ENCODE results near the gene PGC. TPM values are rescaled to one million over a fixed set of nuclear protein-coding genes. Genes with fewer than 3 reads are reported as not detected.

PGC gene
- total RNA-seq, 1 donor from 2014 or later: not detected

DNA sequence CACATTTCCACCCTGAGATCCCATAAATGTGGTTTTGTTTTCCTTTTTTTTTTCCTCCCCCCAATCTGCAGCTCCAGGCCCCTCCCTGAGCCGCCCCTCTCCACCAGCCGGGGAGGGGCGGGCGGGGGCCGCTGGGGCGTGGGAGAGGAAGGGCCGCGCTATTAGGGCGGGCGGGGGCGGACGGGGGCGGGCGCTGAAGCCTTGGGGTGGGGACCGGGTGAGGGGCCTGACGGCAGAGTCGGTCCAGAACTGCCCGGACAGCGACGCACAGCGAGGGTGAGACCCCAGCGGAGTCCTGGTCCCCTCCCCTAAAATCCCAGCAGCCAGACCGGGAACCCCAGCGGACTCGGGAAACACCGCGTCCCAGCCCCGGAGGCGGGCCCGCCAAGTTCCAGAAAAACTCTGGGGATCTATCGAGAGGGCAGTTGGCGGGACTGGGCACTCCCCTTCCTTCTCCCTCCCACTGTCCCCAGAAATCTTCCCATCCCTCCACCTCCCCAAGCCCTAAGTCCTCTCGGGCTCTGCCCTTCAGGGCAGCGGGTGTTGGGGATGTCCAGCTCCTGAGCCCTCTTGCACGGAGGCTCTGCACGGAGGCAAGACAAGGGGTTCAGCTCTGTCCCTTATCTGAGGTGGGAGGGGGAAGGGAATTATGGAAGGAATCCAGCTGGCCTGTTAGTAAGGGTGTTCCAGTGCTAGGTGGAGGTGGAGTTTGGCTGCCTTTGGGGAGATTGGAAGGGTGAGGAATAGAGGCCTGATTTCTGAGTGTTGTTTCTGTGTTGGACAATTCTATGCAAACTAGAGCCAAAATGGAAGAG, 33.6 kb upstream of the PGC start, which contains the start of gene PRICKLE4:
Gene PRICKLE4 (plus strand): TSS at position 232 of the 815 bp plus-strand sequence. CDS start 2,692 bp downstream, outside the sequence.
- ChIA-PET CTCF (interaction anchor here (1.6 kb wide), 1 partner anchor 43 kb away, joined by 3 read pairs; no protein-coding TSS in a partner anchor), POLR2A (interaction anchor here (1.0 kb wide), 1 partner anchor 264 kb away, joined by 4 read pairs; no protein-coding TSS in a partner anchor)
- Mint-ChIP-seq H3K27ac (peak within 1 kb of the TSS; percentile 63), H3K9me3 (no peaks in the 10 kb centered on the region), H3K4me1 (peaks cover 28% of the 10 kb centered on the region), H3K27me3 (no peaks in the 10 kb centered on the region), H3K36me3 (ENCODE audit: low read depth) (peaks cover 9% of the 10 kb centered on the region), H3K4me3 (peak within 1 kb of the TSS; percentile 93)
- peak; percentile 21 for DNase-seq
- intact Hi-C loops (cut with micrococcal nuclease): loop anchor here (1.0 to 10.0 kb wide), 9 partner anchors 45 to 1114 kb away; partner anchors contain the start of gene TFEB
- ATAC-seq (ENCODE audit: low read depth): peak; percentile 3
- TF ChIP-seq, protein P1, sequence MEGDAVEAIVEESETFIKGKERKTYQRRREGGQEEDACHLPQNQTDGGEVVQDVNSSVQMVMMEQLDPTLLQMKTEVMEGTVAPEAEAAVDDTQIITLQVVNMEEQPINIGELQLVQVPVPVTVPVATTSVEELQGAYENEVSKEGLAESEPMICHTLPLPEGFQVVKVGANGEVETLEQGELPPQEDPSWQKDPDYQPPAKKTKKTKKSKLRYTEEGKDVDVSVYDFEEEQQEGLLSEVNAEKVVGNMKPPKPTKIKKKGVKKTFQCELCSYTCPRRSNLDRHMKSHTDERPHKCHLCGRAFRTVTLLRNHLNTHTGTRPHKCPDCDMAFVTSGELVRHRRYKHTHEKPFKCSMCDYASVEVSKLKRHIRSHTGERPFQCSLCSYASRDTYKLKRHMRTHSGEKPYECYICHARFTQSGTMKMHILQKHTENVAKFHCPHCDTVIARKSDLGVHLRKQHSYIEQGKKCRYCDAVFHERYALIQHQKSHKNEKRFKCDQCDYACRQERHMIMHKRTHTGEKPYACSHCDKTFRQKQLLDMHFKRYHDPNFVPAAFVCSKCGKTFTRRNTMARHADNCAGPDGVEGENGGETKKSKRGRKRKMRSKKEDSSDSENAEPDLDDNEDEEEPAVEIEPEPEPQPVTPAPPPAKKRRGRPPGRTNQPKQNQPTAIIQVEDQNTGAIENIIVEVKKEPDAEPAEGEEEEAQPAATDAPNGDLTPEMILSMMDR (IDR thresholded peaks at IDR 0.05): no peak

DNA sequence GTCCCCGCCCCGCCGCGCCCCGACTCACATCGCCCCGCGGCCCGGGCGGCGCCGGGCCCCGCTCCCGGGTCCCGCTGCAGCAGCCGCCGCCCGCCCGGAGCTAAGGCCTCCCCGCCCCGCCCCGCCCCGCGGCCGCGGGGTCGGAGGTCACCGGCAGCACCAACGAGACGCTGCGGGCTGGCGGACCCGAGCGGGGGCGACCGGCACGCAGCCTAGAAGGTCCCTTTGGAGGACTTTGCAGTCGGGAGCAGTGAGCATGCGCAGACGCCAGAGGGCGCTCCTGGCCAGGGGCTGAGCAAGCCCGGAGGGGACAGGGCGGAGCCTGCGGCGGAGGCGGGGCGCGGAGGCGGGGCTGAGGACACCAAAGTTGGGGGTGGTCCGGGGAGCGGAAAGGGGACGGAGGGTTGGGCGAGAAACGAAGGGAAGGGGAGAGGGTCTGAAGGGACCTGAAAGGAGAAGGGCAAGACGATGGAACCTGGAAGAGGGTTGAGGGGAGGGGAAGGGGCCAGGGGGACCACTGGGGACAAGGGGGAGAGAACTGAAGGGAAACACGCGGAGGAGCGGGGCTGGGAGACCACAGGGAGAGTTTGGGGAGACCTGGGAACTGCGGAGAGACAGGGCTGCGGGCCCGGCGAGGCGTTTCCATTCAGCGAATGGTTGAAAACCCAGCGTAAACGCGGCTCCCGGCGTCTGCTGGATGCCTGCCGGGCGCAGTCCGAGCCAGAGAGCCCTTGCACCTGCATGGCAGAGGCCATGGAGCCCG, 32.8 kb upstream of the PGC start, which contains the start of gene FRS3:
Gene FRS3 (minus strand): TSS at position 113 of the 763 bp plus-strand sequence. CDS start 2,913 bp downstream, outside the sequence.
- TF ChIP-seq, protein P1 (IDR thresholded peaks at IDR 0.05): no peak
- peak within 1 kb of the TSS; percentile 93 for H3K4me3 Mint-ChIP-seq
- H3K27ac Mint-ChIP-seq: peak within 1 kb of the TSS; percentile 63

DNA sequence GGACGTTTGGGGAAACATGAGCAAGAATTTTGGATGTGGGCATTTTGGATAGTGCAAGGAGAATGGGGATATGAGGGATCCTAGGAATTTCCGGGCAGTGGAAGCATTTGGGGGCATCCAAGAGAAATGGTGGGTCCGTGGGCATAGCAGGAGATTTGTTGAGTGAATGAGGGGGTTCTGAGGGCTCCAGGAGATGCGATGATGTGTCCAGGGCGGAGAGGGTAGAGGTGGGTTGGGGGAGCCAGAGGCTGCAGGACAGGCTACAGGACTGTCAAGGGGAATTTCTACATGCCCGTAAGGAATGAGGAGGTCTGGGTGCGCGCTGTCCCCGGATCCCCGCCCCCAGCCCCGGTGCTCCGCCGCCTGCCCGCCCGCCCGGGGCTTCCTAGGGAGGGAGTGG, 32.1 kb upstream of the PGC start:
- H3K27ac Mint-ChIP-seq: no peak overlapping the region
- peaks cover 19% of the 10 kb centered on the region for H3K4me1 Mint-ChIP-seq
- ATAC-seq (ENCODE audit: low read depth) (no peak), DNase-seq (no peak)
- ChIA-PET CTCF (interaction anchor here (1.0 to 1.6 kb wide), 2 partner anchors 42 to 263 kb away, joined by 3 to 4 read pairs; no protein-coding TSS in a partner anchor), POLR2A (interaction anchor here (1.0 kb wide), 1 partner anchor 9 kb away, joined by 3 read pairs; no protein-coding TSS in a partner anchor)
- no peaks in the 10 kb centered on the region for H3K27me3 Mint-ChIP-seq
- peaks cover 20% of the 10 kb centered on the region for H3K36me3 Mint-ChIP-seq (ENCODE audit: low read depth)
- H3K9me3 Mint-ChIP-seq: no peaks in the 10 kb centered on the region
- TF ChIP-seq, protein P1 (IDR thresholded peaks at IDR 0.05): no peak
- intact Hi-C loops (cut with micrococcal nuclease): loop anchor here (1.0 kb wide), 1 partner anchor 8 kb away; the partner anchor contains the start of gene TOMM6
- peak overlapping the region; percentile 88 for H3K4me3 Mint-ChIP-seq

More for the DNA sequence above, 32.8 kb upstream of the PGC start, which contains the start of gene FRS3:
- intact Hi-C loops (cut with micrococcal nuclease): loop anchor here (1.0 to 10.0 kb wide), 10 partner anchors 7 to 1115 kb away; partner anchors contain the start of genes TFEB and TOMM6
- peaks cover 13% of the 10 kb centered on the region for H3K36me3 Mint-ChIP-seq (ENCODE audit: low read depth)
- H3K4me1 Mint-ChIP-seq: peaks cover 25% of the 10 kb centered on the region
- CTCF ChIA-PET: interaction anchor here (1.0 to 1.6 kb wide), 2 partner anchors 42 to 263 kb away, joined by 3 to 4 read pairs; no protein-coding TSS in a partner anchor
- peak; percentile 95 for ATAC-seq (ENCODE audit: low read depth)
- DNase-seq: peak; percentile 100
- POLR2A ChIA-PET: interaction anchor here (1.0 kb wide), 2 partner anchors 8 to 264 kb away, joined by 3 to 4 read pairs; no protein-coding TSS in a partner anchor
- no peaks in the 10 kb centered on the region for H3K27me3 Mint-ChIP-seq
- no peaks in the 10 kb centered on the region for H3K9me3 Mint-ChIP-seq

DNA sequence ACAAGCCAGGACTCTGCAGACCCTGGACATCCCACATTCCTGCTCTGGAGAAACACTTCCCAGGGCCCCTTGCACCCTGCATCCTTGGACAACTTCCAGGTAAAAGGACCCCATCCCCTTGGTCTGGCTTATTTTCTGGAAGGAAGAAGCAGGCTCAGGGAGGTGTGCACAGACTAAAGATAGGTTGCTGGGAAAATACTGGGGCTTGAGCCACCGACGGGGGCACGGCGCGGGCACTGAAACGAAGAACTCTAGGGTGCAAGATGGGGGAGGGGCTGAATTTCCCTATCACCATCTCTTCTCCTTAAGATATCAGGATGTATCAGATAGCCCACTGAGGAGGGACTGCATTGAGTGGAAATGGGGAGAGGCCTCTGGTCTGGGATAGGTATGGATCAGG, 31.7 kb upstream of the PGC start:
- CTCF ChIA-PET: interaction anchor here (1.2 to 4.0 kb wide), 3 partner anchors 10 to 325 kb away, joined by 4 to 27 read pairs (median 5); no protein-coding TSS in a partner anchor
- ATAC-seq (ENCODE audit: low read depth) (no peak), DNase-seq (no peak)
- POLR2A ChIA-PET: interaction anchor here (0.6 to 1.6 kb wide), 4 partner anchors 8 to 272 kb away, joined by 3 to 4 read pairs (median 3); partner anchors contain the start of genes TAF8 and TOMM6
- Mint-ChIP-seq H3K36me3 (ENCODE audit: low read depth) (peaks cover 23% of the 10 kb centered on the region), H3K27me3 (no peaks in the 10 kb centered on the region), H3K4me3 (peak overlapping the region; percentile 88), H3K27ac (no peak overlapping the region), H3K9me3 (no peaks in the 10 kb centered on the region), H3K4me1 (peaks cover 17% of the 10 kb centered on the region)
- intact Hi-C loops (cut with micrococcal nuclease): loop anchor here (1.0 kb wide), 1 partner anchor 8 kb away; the partner anchor contains the start of gene TOMM6
- TF ChIP-seq, protein P1 (IDR thresholded peaks at IDR 0.05): no peak
